ENCODE results near the gene NPAS3. TPM values are rescaled to one million over a fixed set of nuclear protein-coding genes. Genes with fewer than 3 reads are reported as not detected.

Gene NPAS3
- total RNA-seq, 1 donor from 2014 or later: not detected

- H3K9me3 Mint-ChIP-seq: peaks cover 2% of the 10 kb centered on the region
- no peak overlapping the region for H3K27ac Mint-ChIP-seq
- H3K27me3 Mint-ChIP-seq (ENCODE audit: insufficient read depth, low read depth): peaks cover 6% of the 10 kb centered on the region
- no peaks in the 10 kb centered on the region for H4K20me1 ChIP-seq (ENCODE audit: low read depth)
- no peaks in the 10 kb centered on the region for H3K27me3 ChIP-seq
- peaks cover 2% of the 10 kb centered on the region for H3K36me3 Mint-ChIP-seq
- no peaks in the 10 kb centered on the region for H3K36me3 ChIP-seq
- H3K4me3 Mint-ChIP-seq: no peak overlapping the region
- H3K9me3 ChIP-seq (ENCODE audit: low read depth): no peaks in the 10 kb centered on the region
- no peaks in the 10 kb centered on the region for H3K79me2 ChIP-seq (ENCODE audit: low read depth)
- DNase-seq (ENCODE audit: low spot score): no peak
- H3F3A ChIP-seq (ENCODE audit: low read depth): peaks cover 16% of the 10 kb centered on the region
- no peak for TF ChIP-seq EZH2phosphoT487 (IDR thresholded peaks at IDR 0.05)
- no peak for TF ChIP-seq EZH2 (IDR thresholded peaks at IDR 0.05)
- TF ChIP-seq CTCF (IDR thresholded peaks at IDR 0.05): no peak
- H3K4me1 ChIP-seq: peaks cover 22% of the 10 kb centered on the region
- no peak overlapping the region for H2AFZ ChIP-seq (replicated peaks)
- H3K4me2 ChIP-seq: no peak overlapping the region
- H3K27ac ChIP-seq: no peak overlapping the region
- peaks cover 37% of the 10 kb centered on the region for H3K4me1 Mint-ChIP-seq
- H3K4me3 ChIP-seq: no peak overlapping the region
- H3K9ac ChIP-seq: no peak overlapping the region
Measured at GRCh38 chr14:33647385-33647786, 708.7 kb downstream of the NPAS3 start.

- H2AFZ ChIP-seq (replicated peaks): peak overlapping the region; percentile 71
- no peak for DNase-seq (ENCODE audit: low spot score)
- H3K27ac ChIP-seq: no peak overlapping the region
- H3K79me2 ChIP-seq (ENCODE audit: low read depth): no peaks in the 10 kb centered on the region
- H3K4me1 ChIP-seq: peaks cover 3% of the 10 kb centered on the region
- Mint-ChIP-seq H3K4me1 (peaks cover 27% of the 10 kb centered on the region), H3K27me3 (ENCODE audit: insufficient read depth, low read depth) (peaks cover 4% of the 10 kb centered on the region), H3K36me3 (no peaks in the 10 kb centered on the region), H3K9me3 (peaks cover 2% of the 10 kb centered on the region), H3K4me3 (no peak overlapping the region), H3K27ac (peak overlapping the region; percentile 82)
- H3K9me3 ChIP-seq (ENCODE audit: low read depth): no peaks in the 10 kb centered on the region
- H4K20me1 ChIP-seq (ENCODE audit: low read depth): no peaks in the 10 kb centered on the region
- no peak overlapping the region for H3K4me3 ChIP-seq
- TF ChIP-seq EZH2 (IDR thresholded peaks at IDR 0.05) (no peak), EZH2phosphoT487 (IDR thresholded peaks at IDR 0.05) (no peak), CTCF (IDR thresholded peaks at IDR 0.05) (no peak)
- H3K4me2 ChIP-seq: no peak overlapping the region
- no peaks in the 10 kb centered on the region for H3F3A ChIP-seq (ENCODE audit: low read depth)
- H3K36me3 ChIP-seq: no peaks in the 10 kb centered on the region
- no peaks in the 10 kb centered on the region for H3K27me3 ChIP-seq
- H3K9ac ChIP-seq: no peak overlapping the region
Measured at GRCh38 chr14:33650430-33650829, 711.8 kb downstream of the NPAS3 start.

DNA sequence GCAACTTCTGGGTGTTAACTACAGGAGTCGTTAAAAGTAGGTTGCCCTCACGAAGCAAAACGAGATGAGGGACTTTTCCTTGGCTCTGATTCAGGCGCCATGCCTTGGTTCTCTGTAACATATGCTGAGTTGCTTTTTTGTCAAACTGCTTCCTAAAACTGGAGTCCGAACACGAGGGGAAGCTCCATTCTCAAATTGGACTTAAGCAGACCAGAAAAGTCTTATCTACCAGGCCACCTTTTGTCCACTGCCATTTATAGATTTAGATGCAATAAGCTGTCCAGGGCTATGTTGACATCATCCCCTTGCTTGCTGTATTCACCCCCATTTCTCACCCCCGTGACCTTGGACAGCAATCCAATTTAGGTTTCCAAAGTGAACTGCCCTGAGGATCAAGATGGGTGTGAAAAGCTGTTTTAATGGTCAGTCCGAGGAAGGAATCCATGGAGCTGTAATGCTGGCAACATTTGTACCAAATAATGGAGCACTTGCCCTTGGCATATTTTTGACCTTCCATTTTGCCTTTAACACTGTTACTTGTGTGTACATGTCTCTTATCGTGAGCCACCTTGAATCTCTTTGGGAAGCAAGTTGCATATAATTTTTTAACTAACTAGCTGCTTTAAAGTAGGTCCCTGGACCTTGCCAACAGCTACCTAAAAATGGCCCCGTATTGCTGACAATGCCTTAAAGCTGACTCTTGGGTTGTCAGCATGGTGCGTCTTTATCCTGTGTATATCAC is 714.1 kb downstream of the NPAS3 start:
- Histone ChIP-seq H3K79me2 (ENCODE audit: low read depth) (no peaks in the 10 kb centered on the region), H3K4me1 (peaks cover 3% of the 10 kb centered on the region), H3K4me2 (no peak overlapping the region), H3K9me3 (ENCODE audit: low read depth) (no peaks in the 10 kb centered on the region), H2AFZ (replicated peaks) (no peak overlapping the region), H3K4me3 (no peak overlapping the region), H3K27me3 (no peaks in the 10 kb centered on the region), H3K27ac (no peak overlapping the region), H3F3A (ENCODE audit: low read depth) (no peaks in the 10 kb centered on the region), H3K9ac (no peak overlapping the region), H3K36me3 (no peaks in the 10 kb centered on the region), H4K20me1 (ENCODE audit: low read depth) (no peaks in the 10 kb centered on the region)
- no peaks in the 10 kb centered on the region for H3K36me3 Mint-ChIP-seq
- no peak for DNase-seq (ENCODE audit: low spot score)
- peaks cover 23% of the 10 kb centered on the region for H3K4me1 Mint-ChIP-seq
- no peaks in the 10 kb centered on the region for H3K27me3 Mint-ChIP-seq (ENCODE audit: insufficient read depth, low read depth)
- no peak overlapping the region for H3K27ac Mint-ChIP-seq
- no peak for TF ChIP-seq EZH2phosphoT487 (IDR thresholded peaks at IDR 0.05)
- no peak for TF ChIP-seq EZH2 (IDR thresholded peaks at IDR 0.05)
- no peak for TF ChIP-seq CTCF (IDR thresholded peaks at IDR 0.05)
- no peaks in the 10 kb centered on the region for H3K9me3 Mint-ChIP-seq
- no peak overlapping the region for H3K4me3 Mint-ChIP-seq
